GM18870 (cell line): ENCODE data around the gene C5.
"Not testable (repeated sequence)": the region's sequence is repeated elsewhere in the genome, so short reads cannot be mapped to it uniquely, and the experiment has no call there.

Experiments used
- ATAC-seq: cut with Tn5 transposase; IDR thresholded peaks from one replicate; pipeline ENCODE4 v1.9.1; 2021; ENCODE audit warnings: moderate library complexity; ENCODE audit not compliant: unreplicated experiment

C5 gene

DNA sequence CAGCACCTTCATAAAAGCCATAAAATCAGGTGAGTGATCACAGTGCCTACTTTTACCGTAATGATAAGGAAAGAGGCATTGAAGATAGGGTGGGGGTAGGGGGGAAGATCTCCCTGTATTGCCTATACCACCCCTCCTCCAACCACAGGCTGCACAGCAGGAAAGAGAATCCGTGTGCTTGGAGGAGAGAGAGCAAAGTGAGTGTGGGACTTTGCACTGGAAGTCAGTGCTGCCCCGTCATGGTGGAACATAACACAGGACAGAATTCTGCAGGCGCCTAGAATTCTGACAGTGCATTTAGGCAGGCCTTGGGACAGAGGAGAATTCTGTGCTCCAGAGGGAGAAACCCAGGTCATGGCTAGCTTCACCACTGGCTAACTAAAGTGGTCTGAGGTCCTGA lies 3.5 kb upstream of the C5 start:
- no peak for ATAC-seq

DNA sequence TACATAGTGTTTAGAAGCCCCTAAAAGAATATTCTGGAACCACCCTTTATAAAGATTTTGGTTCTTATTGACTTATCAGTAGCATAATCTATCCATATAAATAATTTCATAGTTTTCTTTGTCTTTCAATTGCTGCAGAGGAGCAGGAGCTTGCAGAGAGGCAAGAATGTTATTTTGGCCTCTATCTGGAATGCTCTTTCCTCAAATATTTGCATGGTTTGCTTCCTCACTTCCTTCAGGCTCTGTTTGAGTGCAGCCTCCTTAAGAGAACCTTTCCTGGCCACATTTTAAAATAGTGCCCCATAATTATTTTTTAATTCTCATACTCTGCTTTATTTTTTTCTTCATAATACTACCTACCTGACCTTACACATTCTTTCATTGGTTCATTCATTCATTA lies 1.5 kb downstream of the C5 start:
- no peak for ATAC-seq

DNA sequence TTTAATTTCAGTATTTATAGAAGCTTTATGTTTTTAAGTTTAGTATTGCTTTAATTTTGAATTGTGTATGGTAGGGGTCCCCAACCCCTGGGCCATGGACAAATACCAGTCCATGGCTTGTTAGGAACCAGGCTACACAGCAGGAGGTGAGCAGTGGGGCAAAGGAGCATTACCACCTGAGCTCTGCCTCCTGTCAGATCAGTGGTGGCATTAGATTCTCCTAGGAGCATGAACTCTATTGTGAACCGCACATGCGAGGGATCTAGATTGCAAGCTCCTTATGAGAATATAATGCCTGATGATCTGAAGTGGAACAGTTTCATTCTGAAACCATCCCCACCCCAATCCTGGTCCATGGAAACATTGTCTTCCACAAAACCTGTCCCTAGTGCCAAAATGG lies 1.9 kb downstream of the C5 start:
- ATAC-seq = no peak

DNA sequence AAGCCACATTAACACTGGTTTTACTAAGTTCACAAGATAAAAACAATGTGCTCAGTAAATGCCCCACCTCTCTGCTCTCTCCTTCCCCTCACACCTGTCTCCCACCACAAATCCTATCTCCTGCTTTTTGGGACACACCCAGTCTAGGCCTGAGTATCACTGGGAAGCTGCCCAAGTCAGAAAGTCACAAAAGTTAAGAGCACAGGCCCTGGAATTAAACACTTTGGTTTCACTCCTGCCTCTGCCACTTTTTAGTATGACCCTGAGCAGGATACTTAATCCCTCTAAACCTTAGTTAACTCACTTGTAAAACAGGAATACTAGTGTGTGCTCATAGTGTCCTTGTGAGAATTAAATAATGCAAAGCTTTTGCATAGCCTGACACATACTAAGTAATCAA lies 11.3 kb downstream of the C5 start:
- no peak for ATAC-seq

DNA sequence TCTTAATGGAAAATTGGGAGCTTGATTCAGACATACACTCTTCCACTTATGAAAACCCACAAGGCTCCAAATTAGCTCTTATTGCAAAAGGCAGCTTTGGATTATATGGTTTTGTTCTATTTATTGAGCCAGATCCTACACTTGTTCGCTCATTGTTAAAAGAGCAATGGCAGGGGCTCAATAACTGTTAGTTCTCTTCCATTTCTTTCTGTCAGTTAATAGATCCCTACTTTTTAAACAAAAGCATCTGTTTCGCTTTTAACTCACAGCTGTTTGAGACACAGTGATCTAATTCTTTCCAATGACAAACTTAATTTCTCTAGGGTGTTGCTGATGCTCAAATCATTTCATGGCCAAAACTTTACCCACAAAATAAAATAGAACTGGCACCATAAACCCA lies 11.7 kb downstream of the C5 start:
- ATAC-seq = no peak

DNA sequence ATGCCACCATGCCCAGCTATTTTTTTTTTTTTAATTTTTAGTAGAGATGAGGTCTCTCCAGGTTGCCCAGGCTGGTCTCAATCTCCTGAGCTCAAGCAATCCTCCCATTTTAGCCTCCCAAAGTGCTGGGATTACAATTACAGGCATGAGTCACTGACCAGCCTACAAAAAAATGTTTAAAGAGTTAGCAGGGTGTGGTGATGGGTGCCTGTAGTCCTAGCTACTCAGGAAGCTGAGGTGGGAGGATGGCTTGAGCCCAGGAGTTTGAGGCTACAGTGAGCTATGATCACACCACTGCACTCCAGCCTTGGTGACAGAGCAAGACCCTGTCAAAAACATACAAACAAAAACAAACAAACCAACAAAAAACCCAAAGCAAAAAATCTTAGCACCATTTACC lies 14.4 kb downstream of the C5 start:
- ATAC-seq = not testable (repeated sequence)

DNA sequence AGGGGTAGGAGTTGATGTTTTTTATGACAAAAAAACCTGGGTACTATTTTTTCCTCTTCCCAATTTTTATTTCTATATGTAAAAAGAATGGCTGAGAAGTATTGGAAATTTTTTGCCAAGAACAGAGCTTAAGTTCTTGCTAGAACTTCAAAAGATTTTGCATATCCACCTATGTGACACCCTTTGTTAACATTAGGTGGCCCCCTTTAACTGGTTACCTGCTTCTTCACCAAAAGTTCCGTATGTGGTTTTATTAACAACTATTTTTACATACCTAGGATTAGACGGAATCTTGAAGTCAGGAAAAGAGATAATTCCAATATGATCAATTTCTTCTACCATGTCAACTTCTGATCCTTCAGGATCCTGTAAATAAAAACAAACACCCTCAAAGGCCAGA lies 15.5 kb downstream of the C5 start:
- ATAC-seq = no peak

DNA sequence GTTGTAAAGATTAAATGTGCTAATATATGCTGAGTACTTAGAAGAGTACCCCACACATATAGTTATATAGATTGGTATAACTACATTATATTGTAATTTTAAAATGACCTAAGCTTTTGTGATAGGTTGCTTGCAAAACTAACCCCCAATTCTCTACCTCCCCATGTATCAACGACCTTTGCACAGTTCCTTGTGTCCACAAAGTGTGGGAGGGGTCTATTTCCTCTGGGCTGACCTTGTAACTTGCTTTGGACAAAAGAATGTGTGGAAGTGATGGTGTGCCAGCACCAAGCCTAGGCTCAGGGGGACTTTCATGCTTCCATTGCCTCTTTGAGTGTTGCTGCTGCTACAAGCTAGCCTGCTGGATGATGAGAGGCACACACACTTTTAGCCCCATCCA lies 20.6 kb downstream of the C5 start:
- no peak for ATAC-seq

DNA sequence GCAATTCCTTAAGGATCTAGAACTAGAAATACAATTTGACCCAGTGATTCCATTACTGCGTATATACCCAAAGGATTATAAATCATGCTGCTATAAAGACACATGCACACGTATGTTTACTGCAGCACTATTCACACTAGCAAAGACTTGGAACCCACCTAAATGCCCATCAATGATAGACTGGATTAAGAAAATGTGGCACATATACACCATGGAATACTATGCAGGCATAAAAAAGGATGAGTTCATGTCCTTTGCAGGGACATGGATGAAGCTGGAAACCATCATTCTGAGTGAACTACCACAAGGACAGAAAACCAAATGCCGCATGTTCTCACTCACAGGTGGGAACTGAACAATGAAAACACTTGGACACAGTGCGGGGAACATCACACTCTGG lies 21.8 kb downstream of the C5 start:
- not testable (repeated sequence) for ATAC-seq

DNA sequence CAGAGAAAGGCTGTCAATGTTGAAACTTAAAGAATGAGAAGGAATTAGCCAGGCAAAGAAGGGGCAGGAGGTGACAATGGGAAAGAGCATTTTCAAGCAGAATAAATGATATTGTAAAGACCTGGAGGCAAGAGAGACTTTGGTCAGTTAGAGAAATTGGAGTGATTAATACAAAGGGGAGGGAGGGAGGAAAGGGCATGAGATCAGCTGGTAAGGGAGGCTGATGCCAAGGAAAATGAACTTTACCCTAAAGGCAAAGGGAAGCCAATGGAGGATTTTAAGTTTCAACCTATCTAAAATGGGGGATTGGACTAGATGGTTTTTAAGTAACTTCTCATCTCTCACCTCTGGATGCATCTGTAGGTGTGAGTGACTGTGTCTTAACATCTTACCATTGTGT lies 23.3 kb downstream of the C5 start:
- no peak for ATAC-seq

DNA sequence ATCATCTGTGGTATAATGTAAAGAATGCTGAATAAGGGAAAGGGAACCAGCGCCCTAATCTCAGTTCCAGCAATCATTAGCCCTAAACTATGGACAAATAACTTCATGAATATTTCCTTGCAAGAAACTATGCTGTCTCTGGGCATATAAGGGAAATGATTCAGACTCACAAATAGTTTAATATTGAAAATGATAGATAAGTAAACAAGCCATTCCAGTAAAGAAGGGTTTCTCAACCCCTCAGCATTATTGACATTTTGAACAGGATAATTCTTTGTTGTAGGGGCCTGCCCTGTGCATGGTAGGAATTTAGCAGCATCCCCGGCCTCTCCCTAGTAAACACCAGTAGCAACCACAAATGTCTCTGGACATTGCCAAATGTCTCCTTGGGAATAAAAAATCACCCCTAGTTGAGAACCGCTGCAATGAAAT lies 23.8 kb downstream of the C5 start:
- no peak for ATAC-seq

DNA sequence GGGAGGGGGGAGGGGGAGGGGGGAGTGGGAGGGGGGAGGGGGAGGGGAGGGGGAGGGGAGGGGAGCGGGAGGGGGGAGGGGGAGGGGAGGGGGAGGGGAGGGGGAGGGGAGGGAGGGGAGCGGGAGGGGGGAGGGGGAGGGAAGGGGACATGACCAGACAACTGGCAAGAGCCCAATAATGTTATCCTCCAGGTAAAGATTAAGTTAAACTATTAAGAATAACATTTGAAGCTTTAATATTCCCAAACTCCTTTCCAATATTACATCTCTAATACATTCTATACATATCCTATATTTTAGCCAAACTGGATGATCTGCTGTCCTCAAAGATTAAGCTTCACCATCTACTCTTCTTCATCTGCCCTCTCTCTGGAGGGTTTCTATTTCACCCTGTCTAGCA lies 25.8 kb downstream of the C5 start:
- no peak for ATAC-seq

DNA sequence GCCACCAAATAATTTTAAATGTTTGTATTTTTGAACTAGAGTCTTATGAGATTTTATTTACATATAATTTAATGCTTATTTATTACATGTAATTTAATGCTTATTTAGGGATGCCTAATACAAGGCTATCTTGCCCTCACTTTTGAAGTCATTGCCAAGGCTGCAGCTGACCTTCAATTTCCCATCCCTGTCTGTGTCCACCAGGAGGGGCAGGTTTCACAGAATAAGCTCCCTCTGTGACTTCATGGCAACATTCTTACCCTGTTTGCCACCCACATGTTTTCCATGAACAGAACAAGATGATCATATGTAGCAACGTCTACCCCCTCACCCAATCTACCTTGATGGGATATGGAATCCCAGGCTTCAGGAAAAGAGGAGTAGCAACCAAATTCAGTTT lies 27.0 kb downstream of the C5 start:
- no peak for ATAC-seq

DNA sequence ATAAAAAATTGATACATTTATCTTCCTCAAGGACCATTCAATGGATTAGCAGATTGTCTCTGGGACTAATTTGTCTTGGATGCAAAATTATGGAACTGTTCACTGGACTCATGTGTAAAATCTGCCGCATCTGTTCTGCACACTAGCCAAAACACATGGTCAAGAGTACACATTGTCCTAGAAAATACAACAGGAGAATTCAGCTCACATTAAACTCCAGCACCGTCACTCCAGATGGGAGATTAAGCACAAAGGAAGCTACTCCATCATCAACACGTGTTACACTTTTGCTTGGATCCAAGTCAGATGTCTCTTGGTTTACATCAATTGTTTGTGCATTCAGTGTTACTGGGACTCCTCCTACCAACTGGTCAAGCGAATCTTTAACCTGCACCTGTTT lies 28.8 kb downstream of the C5 start:
- no peak for ATAC-seq

DNA sequence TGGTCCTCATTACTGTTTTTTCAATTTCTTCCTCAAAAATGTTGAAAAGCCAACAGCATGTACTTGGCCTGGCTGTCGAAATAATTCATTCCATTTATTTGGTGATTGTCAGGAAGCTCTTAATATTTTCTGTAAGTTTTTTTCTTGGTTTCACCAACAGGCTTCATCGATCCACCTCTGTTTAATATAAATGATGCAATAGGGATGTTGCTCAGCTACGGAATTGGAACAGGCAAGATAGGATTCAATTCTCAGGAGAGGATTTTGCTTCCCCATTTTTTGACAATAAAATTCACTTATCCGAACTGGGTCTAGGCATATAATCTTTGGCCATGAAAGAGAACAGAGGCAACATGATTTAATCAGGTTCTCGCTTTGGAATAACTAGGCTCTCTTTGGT lies 30.8 kb downstream of the C5 start:
- ATAC-seq = no peak

DNA sequence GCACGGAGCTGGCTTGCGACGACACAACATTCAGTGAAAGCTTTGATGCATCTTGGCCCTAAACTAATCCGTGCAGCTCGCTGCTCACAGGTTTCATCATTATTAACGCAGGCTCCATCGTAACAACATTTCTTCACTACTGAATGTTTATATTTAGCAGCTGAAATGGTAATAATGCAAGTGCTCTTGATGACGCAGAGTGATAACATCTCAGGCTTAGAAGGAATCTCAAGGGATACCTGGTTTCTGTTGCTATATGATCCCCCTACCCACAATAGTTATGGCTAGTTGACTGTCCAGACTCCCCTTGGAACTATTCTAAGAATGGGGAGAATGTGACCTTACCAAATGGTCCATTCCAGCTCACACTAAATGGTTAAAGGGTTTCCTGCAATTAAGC lies 36.2 kb downstream of the C5 start:
- ATAC-seq = no peak

DNA sequence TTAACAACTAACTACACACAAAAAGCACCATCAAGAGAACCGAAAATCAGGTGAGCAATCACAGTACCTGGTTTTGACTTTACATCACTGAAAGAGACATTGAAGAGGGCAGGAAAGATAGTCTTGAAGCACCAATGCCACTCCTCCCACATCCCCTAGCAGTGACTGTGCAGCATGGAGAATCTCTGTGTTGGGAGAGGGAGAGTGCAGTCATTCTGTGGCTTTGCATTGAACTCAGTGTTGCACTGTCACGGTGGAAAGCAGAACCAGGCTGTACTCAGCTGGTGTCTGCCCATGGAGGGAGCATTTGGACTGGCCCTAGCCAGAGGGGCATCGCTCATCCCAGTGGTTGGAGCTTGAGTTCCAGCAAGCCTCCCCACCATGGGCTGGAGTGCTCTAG lies 40.4 kb downstream of the C5 start:
- no peak for ATAC-seq

DNA sequence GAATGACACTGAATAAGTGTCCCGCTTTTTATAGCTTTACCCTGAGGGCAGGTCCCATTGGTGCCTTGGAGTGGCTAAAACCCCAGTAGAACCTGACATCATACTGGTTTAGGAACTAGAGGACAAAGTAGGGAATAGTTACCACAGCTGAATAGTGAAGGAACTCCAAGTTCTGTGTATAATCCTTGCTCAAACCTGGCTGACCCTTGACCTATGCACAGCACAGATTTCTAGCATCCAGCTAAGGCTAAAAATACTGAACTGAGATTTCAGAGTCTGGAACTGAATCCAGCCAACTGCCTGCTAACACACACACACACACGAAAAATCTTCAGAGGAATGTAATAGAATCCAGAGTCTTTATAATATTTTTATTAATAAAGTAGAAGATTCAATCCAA lies 50.8 kb downstream of the C5 start:
- no peak for ATAC-seq

DNA sequence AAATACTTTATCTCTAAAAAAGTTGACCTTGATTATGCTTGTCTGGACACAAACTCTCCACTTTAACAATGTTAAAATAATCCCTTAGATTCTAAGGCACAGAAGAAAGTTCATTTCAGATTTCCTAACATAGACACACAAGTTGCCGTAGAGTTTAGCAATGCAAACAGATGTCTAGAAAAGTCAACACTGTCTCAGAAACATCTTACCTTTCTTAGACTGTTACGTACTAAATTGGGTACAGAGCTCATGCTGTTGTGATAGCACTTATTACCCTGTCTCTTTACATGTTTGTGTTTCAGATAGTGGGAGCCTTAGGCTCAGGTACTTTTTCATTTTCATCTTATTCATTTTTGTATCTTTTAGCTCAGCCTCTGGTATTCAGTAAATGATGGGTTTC lies 52.0 kb downstream of the C5 start:
- ATAC-seq = no peak

DNA sequence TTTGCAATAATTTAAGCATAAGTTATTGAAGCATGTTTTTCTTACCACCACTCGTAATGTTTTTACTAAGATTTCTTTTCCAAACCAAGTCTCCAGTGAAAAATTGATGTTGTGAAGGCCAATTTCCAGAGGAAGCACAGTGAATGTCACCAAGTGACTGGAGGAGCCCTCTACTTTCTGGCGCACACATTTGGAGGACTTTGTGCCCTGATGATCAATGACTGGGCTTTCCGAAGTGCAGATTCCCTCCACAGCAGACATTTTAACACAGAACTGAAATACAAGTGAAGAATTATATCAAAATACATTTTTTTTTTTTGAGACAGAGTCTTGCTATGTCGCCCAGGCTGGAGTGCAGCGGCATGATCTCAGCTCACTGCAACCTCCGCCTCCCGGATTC lies 52.6 kb downstream of the C5 start:
- ATAC-seq = no peak

DNA sequence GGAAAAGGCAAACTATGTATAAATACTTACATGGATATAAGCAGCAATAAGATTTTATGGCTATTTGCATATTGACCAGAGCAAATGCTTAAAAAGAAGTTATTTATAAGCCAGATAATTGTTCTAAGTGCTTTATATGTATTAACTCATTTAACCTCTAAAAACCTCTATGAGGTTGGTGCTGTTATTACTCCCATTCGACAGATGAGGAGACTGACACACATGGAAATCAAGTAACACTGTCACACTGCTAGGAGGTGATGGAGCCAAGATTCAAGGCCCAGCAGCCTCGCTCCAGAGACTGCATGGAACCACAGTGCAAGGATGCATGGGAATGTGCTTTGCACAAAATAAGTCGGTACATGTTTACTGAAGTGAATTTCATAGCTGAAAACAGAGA lies 53.7 kb downstream of the C5 start:
- no peak for ATAC-seq

DNA sequence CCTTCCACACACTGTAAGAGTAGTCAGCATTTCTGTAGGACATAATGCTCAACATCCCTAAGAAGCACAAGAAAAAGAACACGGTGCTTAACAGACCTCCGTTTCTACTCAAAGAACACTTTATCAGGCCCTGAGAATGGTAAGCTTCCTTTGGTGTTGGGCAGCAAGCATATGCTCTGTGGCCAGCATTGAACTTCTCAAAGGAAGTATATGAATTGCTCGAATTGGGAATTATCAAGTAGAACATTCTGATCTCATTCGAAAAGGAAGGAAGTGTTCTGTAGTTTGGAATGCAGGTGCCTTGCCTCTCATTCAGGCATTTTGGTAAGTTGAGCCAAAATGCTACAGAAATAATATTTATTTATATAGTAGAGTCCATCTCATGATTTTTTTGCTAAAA lies 61.0 kb downstream of the C5 start:
- ATAC-seq = no peak

DNA sequence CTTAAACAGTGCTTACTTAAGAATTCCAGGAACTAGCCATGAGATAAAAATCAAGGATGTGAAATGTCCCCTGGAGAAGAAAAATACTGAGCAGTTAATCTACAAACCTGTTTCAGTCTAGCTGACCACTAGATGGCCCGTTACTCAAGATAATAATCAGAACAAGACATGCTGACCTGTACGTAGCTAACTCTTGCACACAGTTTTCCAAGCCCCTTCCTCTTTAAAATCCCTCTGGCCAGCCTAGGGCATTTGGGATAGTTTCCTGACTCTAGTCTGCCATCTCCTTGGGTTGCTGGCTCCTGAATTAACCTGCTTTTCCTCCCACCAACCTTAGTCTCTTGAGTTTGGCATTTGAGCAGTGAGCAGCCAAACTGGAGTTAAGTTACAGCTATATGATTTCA lies 64.3 kb downstream of the C5 start:
- ATAC-seq = no peak

DNA sequence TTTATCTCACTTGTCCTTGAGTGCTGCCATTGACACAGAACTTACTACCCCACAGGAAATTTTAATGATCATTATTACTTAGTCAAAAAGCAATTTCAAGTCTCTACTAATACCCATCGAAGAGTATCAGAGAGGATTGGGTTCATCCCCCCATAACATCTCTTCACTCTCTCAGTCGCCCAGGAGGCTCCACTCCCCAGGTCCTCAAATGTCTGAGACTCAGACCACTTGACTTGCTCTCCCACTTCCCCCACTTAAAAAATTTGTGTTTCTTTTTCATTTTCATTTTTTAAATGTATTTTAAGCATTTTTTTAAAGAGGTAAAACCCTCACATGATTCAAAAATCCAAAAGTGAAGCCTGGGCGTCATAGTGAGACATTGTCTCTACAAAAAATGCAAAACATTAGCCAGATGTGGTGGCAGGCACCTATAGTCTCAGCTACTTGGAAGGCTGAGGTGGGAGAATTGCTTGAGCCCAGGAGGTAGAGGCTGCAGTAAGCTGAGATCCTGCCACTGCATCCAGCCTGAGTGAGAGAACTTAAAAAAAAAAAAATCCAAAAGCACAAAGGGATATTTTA lies 66.7 kb downstream of the C5 start:
- peak; percentile 52 for ATAC-seq
